SKM-1 (cell line): ENCODE data around the gene CRIP1.

Experiments used
- DNase-seq: peaks from one replicate; lab custom pipeline; 2025; ENCODE audit not compliant: unreplicated experiment; lab: John Stamatoyannopoulos, UW

CRIP1 gene

DNA sequence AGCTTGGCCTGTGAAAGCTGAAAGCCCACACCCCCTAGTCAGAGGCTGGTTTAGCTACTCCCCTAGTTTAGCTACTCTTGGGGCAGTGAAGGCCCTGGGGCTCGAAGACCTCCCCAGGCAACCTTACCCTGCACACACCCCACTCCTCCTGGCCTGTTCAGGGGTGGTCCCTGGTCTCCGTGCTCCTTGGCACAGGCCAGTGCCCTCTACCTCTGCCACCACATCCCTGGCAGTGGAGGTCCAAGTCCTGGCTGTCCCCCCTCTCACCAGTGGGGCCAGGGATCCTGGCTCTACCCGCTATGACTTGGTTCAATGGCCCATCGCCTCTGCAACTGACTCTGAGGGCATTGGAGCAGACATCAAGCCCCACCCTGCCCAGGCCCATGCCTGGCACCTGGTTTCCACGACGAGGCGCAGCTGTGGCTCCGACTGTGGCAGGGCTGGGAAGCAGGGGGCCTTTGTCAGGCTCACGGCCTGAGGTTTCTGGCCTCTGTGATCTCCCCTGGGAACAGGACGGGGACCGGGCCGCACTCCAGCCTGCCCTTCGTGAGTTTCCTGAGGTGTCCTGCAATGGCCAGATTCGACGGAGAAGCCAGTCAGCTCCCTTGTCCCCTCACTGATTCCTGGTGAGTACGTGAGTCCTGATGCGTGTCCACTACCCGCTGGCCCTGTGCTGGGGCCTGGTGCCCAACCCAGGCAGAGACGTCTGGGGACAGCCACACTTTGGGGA is 45.4 kb downstream of the CRIP1 start:
- DNase-seq = no peak

DNA sequence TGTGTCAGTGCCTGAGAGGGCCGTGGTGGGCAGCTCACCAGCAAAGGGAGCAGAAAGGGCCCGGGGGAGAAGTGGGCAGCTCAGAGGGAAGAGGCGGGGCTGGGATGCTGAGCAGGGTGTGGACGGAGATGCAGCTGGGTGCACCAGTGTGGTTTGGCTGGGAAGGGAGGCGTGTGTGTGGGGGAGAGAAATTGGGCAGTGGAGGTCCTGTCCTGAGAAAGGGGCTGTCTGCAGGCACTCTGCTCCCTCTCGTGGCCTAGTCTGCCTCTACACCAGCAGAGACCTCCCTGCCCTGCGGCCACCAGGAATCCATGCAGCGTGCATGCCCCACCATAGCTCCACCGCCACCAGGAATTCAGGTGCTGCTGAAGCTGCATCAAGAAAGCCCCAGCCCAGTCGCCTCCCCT is 46.1 kb downstream of the CRIP1 start:
- no peak for DNase-seq

DNA sequence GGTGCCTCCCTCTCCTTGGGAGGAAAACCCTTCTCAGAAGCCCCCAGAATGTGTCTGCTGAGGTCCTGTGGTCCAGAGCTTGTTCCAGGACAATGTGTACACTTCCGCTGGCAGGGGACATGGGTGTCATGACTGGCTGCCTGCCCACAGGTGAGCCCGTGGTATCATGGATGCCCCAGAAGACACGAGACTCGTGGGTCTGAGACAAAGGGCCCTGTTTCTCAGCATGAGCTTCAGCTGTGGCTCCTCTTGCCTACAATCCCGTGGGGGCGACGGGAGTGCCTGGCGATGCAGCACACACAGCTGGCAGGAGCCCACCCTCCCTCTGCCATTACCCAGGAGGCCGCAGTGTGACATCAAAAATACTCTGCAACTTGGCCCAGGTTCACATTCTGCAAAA is 46.7 kb downstream of the CRIP1 start:
- no peak for DNase-seq

DNA sequence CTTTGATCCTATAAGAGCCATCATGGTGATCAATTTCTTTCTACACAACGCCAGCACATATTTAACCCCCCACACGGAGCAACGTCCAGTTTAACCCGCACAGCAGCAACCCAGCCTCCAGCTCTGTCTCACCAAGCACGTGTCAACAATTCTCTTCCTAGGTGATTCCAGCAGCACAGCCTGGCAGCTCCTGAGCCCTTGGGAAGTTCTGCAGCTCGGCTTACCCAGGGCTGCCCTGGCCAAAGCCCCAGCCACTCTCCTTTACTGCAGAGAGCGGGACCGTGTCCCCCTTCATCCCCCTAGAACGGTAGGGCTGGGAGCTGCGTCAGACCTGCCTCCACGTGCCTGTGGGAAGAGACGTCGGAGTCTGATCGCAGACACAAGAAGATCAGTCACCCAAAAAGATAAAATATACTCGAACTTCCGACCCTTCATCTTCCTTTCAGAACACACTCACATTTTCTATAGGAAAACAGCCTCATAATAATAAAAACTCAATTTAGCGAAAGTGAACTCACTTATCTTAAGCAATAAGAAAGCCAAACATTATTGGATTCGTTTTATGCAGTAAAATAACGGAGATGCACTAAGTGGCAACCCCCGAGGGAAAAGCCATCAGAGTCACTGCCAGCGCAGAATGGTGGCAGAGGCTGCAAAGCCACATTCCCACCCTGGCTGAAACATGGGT is 47.3 kb downstream of the CRIP1 start:
- DNase-seq = no peak

DNA sequence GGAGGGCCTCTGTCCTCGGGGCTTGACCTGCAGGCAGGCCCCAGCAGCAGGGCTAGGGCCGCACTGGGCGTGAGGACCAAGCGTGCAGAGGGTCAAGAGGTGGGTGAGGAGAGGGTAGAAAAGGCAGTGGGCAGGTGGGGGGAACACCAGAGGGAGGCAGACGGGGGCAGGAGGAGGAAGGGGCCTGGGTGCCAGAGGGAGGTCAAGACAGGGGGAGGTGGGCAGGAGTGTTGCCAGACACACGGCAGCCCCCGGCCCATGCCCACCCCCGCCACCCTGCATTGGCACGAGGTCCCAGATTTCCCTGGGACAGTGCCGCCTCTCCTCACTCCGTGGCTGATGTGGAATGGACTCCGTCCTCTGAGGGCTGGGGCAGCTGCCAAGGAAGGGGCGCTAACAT is 47.9 kb downstream of the CRIP1 start:
- no peak for DNase-seq

DNA sequence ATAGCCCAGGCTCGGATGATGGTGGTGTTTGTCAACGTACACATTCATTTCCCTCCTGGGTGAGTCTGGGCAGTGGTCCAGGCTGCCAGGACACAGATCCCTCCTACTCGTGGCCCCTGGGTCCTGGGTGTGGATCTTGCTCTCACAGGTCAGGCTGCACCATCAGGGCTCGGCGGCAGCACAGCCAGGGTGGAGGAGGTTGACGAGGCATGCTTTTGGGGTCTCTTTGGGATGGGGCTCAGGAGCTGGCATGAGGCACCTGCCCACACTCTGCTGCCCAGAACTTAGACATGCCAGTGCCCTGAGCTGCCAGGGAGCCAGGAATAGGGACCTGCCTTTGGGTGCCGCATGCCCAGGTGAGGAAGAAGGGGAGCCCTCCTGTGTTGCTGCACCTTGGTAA is 49.4 kb downstream of the CRIP1 start:
- DNase-seq = no peak

DNA sequence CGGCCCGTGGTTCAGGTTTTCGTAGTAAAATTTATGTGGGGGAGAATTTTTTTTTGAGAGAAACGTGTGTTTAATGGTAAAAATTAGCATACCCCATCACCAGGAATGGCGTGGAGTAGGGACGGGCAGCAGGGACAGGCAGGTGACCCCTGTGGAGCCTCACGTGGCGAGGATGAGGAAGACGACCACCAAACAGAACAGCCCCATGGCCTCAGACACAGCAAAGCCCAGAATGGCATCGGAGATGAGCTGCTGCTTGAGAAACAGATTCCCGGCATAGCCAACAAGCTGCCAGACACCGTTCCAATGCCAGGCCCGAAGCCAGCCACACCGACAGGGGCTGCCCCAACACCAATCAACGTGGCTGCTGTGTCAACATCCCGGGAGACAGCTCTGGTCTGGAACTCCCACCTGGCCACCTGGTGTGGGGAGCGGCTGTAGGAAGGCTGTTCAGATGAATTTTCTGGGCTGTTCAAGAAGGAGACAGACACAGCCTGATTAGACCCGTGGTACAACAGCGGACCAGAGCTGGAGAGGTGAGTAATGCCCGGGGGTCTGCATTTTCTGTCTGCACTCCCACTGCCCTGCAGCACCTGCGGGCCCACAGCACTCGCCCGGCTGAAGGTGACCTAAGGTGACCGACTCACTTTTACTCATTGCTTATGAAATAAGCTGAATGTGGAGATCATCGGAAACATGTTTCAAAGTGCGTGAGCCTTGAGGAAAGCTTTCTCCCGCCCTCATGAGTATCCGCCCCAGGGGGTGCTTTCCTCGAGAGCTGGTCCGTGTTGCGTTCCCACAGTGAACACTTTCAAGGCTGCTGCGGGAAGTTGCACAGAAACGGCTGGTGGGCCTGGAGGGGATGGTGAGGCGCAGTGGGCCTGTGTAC is 50.2 kb downstream of the CRIP1 start:
- no peak for DNase-seq

DNA sequence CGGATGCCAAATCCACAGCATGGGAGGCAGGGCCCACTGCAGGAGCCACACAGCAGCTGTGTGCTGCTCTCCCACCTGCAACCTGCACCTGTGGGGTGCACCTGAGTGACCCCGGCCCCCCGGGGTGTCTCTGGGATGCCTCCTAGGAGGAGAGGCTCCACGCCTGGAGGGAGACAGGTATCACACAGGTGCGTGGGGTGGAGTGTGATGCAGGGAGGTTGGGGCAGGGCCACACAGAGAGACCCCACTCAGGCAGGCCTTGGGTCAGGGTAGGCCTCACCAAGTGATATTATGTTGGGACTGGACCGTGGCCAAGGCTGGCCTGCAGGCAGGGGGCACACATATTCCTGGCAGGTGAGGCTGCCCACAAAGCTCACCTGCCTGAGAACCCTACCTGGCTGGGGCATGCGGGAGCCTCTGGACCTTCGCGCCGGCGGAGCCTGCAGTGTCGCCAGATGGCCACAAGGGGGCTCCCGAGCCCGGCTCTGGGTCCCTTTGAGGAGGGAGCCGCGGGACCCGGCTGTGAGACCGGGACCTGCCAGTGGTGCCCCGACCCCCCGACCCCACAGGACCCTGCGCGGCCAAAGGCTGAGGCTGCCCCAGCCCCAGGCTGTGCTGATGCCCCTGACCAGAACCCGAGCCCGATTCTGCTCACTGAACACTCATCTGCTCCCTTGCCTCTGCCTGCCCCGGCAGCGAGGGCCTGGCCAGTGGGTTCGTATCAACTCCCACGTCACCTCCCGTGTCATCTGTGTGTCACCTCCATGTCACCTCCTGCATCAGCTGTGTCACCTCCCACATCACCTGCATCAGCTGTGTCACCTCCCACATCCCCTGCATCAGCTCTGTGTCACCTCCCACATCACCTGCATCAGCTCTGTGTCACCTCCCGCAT is 51.1 kb downstream of the CRIP1 start:
- no peak for DNase-seq
